Effector CD8-positive, alpha-beta T cell (primary cell): Measurements from ENCODE around the gene TICRR.

Experiments used
- DNase-seq: peaks from one replicate; lab custom pipeline; 2025; lab: John Stamatoyannopoulos, UW

Gene TICRR

DNA sequence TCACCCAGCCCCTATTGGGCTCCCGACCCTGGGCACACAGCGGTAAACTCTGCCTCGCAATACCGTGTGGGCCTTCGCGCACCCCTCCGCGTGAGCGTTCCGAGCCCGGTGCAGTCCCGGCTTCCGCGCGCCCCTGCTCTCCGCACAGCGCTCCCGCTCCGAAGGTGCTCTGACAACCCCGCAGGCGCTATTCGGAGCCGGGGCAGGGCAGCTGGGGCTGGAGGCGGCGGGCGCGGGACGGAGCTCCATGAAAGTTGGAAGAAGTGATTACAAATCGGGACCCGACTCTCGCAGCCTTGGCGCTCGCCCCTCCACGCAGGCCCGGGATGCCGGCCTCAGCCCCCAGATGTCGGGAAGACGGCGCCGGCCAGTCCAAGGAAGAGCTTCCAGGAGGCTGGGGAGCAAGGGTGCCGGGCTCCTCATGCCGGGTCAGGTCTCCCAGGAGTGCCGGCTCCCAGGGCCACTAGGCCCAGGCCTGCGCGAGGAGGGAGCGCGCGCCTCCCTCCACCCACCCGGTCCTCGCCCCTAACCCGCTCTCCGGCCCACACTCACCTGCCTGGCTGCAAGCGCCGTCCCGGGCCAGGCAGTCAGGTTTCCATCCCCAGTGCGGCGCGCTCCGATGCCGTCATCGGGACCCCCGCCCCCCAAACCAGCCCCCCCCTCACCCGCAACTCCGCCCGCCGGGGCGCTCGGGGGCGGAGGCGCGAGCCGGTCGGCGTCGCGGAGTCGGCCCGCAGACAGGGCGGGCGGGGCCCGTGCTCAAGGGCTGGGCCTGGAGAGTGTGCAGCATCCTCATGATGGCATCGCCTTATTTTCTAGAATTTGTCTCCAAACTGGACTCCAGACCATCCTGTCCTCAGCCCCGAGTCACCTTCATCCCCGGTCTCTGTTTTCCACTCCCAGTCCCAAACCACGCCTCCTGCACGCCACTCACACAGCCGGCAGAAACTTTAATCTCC lies 79.9 kb downstream of the TICRR start, which contains the start of gene KIF7:
Gene KIF7, minus strand, starts transcription at position 621 of the 959 bp plus-strand sequence. CDS start 2,537 bp downstream, outside the sequence.
- no peak for DNase-seq

DNA sequence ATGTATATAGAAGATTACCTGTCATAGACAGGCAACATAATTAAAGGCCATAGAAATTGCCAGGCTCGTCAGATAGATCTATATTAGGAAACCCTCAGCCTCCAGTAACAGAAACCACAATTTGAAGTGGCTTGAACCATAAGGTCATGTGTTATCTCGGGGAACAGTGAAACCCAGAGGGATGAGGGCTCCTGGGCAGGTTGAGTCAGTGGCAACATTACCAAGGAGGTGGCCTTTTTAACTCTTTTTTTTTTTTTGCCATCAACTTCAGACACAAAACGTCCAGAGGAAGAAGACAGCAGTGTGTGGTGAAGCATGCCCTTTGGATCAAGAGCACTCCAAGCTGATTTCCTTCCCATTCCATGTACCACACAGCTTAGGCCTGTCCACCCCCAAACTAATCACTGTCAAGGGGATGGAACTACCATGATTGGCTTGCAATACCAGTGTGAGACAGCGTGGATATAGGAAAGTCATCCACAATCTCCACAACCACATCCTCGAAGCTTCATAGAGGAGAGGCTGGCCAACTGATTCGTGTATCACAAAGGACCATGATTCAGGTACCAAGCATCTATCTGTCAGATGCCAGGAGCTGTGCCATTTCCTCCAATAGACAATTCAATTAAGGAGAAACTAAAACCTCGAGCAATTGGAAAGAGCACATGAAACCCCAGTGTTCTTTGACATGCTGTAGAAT lies 81.0 kb downstream of the TICRR start:
- DNase-seq: no peak

DNA sequence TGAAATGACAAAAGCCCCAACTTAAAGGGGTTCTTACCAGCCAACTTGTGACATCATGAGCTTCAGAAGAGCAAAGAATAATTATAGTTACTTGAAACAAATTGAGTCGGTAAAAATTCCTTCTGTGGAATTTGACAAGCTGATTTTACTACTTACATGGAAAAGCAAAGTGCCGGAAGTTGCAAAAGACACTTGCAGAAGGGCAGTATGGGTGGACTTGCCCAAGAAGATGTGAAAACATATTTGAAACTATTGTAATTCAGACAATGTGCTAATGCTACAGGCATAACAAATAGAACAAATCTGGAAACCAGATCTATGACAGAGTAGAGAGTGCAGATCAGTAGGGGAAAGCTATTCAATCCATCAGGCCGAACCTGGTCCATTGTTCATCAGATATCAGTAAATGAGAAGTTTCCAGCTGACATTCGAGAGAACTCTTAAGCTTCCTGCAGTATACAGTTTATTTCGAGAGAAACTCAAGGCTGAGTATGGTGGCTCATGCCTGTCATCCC lies 82.5 kb downstream of the TICRR start:
- no peak for DNase-seq

DNA sequence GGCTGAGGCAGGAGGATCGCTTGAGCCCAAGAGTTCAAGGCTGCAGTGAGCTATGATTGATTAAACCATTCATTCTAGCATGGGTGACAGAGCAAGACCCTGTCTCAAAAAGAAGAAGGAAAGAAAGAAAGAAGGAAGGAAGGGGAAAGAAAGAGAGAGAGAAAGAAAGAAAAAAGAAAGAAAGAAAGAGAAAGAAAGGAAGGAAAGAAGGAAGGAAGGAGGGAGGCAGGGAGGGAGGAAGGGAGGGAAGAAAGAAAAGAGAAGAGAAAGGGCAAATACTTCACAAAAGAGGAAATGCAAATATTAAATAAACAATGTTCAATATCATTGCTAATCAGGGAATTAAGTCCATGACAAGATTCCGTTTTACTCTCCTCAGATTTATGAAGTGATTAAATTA lies 84.0 kb downstream of the TICRR start:
- DNase-seq: no peak

DNA sequence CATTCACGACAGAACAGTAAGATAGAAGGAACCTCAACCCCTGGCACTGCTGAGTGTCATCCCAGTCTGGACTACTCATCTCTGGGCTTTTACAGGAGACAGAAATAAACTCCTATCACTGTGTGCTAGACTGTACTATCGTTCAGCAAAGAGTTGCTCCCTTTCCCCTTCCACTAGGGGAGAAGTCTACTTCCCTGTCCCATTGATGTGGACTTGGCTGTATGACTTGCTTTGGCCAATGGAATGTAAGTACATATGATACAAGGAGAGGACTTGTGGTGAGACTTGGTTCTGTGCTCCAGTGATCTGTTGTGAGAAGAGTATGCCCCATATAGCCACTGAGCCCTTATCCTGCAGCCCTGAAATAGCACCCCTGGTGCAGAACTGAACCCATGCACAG lies 85.3 kb downstream of the TICRR start:
- DNase-seq: no peak

DNA sequence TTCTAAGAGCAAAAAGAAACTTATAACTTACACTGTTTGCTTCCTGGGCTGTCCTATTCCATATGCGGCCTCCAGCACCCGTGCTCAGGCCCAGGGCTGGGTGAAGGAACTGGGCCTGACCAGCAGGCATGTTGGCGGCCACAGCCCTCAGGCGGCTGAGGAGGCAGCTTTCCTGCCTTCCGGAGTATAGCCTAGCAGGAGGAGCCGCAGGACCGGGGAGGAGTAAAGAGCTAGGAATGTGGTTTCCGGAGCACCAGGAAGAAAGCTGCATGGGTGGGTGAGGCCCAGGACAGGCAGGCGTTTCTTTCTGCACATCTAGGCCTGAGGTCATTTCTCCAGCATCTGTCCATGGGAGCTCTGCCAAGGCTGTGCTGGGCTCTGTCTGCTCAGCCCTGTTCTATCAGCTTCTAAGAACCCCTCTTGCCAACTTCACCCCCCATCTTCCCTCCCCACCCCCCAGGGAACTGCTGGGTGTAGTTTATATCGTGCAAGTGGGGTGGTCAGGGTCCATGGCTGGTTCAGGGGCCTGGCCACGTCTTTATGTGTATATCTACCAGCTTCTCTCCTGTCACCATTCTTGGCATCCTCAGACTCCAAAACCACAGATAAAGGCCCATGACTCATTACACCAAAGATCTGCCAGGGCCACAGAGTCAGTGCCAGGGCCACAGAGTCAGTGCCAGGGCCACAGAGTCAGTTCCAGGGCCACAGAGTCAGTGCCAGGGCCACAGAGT lies 87.8 kb downstream of the TICRR start:
- DNase-seq: no peak

GRCh38 chr15:89664441-89665350 lies 89.4 kb downstream of the TICRR start:
- no peak for DNase-seq

DNA sequence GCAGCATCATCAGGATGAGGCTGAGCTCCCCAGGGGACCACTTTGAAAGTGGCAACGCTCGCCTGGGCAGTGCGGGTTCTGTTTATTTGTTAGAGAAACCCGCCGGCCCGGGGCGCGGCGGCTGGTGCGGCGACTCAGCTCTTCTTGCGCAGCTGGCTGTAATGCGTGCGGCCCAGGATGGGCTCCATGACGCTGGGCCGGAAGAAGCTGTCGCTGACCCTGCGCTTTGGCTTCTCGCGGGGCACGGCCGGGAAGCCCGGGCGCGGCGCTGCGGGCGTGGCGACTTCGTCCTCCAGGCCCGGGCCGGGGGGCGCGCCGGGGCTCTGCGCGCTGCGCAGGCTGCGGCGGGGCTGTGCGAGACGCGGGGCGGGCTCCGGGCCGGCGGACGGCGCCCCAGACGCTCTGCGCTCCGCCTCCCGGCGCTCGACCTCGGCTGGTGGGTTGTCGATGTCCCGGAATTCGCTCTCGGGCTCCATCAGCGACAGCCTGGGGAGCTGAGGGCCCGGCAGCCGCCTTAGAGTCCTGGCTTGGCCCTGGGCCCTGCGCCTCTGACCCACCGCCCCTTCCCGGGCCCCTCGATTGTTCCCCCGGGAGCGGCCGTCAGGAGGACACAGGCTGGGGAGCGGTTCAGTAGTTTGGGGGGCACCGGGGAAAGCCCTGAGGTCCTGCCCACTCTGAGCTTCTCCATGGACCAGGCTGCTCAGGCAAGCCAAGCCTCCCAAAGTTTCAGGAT lies 90.3 kb downstream of the TICRR start:
- no peak for DNase-seq

- no peak for DNase-seq
Measured at GRCh38 chr15:89666184-89666857, 91.1 kb downstream of the TICRR start.

GRCh38 chr15:89666858-89667705 lies 91.8 kb downstream of the TICRR start:
- DNase-seq: no peak

- DNase-seq: no peak
Measured at GRCh38 chr15:89667706-89667960, 92.4 kb downstream of the TICRR start.

- DNase-seq: no peak
Measured at GRCh38 chr15:89668171-89668570, 92.9 kb downstream of the TICRR start.

DNA sequence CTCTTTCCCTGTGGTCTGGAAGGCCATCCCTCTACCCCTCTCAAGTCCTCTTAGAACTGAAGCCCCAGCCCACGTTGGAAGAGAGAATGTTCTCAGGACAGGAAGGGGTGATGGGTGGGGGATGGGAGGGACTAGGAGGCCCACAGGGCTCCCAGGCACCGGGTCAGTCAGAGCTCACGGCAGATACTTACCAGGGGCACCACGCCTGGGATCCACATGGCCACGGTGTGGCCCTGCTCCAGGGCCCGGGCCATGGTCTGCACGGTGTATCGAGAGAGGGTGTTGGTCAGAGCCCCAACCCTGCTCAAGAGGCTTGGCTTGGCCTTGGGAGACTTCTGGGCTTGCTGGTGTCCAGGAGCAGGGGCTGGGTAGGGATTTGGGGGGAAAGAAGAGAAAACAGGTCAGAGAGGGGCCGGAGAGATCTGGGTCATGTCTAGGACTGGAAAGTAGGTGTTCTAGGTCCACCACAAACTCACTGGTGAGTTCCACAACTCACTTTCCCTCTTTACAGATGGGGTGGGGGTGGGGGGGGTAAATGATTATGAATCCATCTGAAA lies 94.1 kb downstream of the TICRR start:
- no peak for DNase-seq

GRCh38 chr15:89669941-89670340 lies 94.7 kb downstream of the TICRR start:
- no peak for DNase-seq

DNA sequence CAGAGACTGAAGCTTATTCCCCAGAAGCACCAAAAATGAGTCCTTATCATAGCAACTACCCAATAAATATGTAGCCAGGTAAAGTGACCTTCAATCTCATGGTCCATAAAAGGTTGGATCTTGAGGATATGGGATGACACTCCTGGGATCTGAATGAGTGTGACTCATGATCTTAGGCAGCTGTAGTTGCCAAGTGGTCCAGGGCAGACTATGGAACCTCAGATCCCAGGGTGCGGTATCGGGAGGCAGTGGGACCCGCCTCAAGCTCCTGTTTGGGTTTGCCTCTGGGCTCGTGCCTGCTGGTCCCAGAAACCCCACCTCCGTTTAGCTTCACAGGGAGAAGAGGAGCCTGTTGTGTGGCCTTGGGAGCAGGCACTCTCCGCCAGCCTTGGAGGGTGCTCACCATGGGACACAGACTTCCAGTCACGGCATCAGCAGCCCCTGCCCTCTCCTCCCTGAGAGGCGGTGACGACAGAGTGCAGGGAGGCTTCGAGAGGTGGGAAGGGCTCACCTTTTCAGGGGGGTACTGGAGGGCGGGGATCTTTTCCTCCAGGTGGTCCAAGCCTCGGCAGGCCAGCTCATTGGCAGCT lies 95.8 kb downstream of the TICRR start:
- no peak for DNase-seq

- no peak for DNase-seq
Measured at GRCh38 chr15:89671687-89672086, 96.4 kb downstream of the TICRR start.

DNA sequence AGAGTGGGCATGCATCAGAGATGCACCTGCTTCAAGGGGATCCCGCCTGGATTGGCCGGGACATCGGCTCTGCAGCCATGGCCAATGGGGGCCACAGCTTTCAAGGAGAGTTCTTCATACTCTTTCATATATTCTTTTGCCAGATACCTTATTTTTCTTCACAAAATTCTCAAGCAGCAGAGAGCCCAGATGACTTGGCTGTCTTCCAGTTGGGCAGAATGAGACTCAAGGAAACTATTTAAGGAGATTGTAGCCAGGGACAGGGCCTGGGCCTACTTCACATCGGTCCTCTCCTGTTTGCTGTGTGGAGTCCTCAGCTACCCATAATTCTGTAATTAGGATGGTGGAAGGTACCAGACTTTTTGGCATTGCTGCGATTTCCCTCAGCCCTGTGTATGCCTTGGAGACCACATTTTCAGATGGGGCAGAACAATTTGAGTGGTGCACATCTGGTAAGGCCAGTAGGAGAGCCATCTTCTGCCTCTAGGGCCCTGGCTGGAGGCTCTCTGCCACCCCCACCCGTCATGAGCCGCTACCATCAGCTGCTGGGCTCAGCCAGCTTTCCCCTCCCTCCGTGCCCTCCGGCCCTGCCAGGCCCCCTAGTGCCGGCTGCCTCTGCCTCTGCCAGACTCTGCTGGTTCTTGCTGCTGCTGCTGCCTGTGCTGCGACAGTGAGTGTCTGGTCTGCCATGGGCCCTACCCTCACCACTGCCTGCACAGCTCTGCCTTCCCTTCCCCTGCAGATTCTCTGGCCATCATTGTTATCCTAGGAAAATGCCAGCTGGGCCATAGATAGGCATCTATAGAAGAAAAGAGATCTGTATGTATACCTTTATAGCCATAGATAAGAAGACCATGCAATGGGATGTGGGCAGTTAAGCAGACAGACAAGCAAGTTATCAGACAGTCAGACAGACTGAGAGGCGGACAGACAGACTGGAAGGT lies 97.2 kb downstream of the TICRR start:
- DNase-seq: no peak
